Cardiac muscle cell (in vitro differentiated cells and primary cell): ENCODE results near the gene KCNJ13. TPM values are rescaled to one million over a fixed set of nuclear protein-coding genes. Genes with fewer than 3 reads are reported as not detected.

Experiments used
- DNase-seq, 2 donors: peaks; one replicate each; pipeline versions ENCODE4 v3.0.0 to v3.0.0-alpha.2; 2010 to 2017; ENCODE audit warnings: low read depth in 1 of 2, low spot score in 1 of 2
- H3K27ac ChIP-seq: fragments of 200-600 bp; sonication (generic); 2 replicates; pipeline ENCODE4 v1.5.1; 2016
- H3K27me3 ChIP-seq: fragments of 200-600 bp; sonication (generic); 2 replicates; pipeline ENCODE4 v1.6.0; 2016; ENCODE audit warnings: control low read depth
- H3K36me3 ChIP-seq: fragments of 200-600 bp; sonication (generic); 2 replicates; pipeline ENCODE4 v1.5.1; 2016; ENCODE audit warnings: control low read depth
- H3K4me1 ChIP-seq: fragments of 200-600 bp; sonication (generic); 2 replicates; pipeline ENCODE4 v1.8.1; 2017; ENCODE audit warnings: low read depth, mild to moderate bottlenecking, mixed run types
- H3K4me3 ChIP-seq: fragments of 200-600 bp; sonication (generic); 2 replicates; pipeline ENCODE4 v1.5.1; 2016; ENCODE audit warnings: mild to moderate bottlenecking
- H3K9me3 ChIP-seq: fragments of 200-600 bp; sonication (generic); 2 replicates; pipeline ENCODE4 v1.5.1; 2017; ENCODE audit warnings: low read depth, mild to moderate bottlenecking, control low read depth
- polyA plus RNA-seq: library from polyadenylated mRNA; unstranded; fragments of >200 nt; fragmentation: Nextera tagmentation; extraction: Ambion mirVana; gene quantifications from 2 replicates; pipeline ENCODE4 v1.2.1, GENCODE V29; 2016
- total RNA-seq: library from RNA; depleted of rRNA; stranded (reverse); fragments of >200 nt; gene quantifications from 2 replicates; pipeline ENCODE4 v1.2.3, GENCODE V29; 2016
- TF ChIP-seq, protein P1 (sequence below): IDR thresholded peaks from 2 replicates; pipeline ENCODE4 v1.5.1; 2012; ENCODE audit warnings: low read depth, mild to moderate bottlenecking, low read length

The KCNJ13 gene
- total and polyA plus RNA-seq, 2 experiments from 2014 or later, result 1.3 TPM; not detected in 1

DNA sequence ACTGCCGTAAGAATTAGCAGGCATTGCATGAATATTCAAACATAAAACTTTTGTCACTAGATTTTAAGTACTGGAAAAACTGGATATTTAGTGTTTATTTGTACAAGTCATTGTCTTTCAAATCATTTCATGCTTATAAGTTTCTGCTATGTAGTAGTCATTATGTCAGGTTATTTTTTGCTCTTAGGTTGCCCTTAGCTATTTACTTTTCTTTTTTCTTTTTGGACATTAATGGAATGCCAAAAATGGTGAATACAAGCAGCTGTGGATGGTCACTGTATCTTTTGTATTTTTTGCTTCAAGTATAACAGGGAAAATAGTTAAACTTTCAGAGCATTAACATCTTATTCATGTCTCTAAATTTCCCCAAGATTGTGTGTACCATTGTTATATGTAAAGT is 18.6 kb upstream of the KCNJ13 start:
- no peak overlapping the region for H3K4me3 ChIP-seq
- DNase-seq, result no peak

DNA sequence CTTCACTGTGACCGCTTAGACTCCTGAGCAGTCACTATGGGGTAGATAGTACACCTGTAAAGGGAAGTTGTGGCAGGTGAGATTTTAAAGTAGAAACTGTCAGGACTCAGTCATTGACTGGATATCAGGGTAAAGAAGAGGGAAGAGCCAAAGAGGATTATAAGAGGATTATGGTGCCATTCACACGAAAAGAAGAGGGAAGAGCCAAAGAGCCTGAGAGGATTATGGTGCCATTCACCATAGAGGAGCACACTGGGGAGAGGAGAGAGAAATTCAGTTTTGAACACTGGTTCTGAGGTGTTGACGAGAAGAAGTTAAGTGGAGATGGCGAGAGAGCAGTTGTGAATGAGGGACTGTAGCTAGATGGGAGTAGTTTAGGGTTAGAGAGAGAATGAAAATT is 16.9 kb upstream of the KCNJ13 start:
- H3K36me3 ChIP-seq, result peaks cover 63% of the 10 kb centered on the region
- H3K27ac ChIP-seq, result no peak overlapping the region
- no peak for DNase-seq
- H3K9me3 ChIP-seq, result no peaks in the 10 kb centered on the region
- TF ChIP-seq, protein P1, sequence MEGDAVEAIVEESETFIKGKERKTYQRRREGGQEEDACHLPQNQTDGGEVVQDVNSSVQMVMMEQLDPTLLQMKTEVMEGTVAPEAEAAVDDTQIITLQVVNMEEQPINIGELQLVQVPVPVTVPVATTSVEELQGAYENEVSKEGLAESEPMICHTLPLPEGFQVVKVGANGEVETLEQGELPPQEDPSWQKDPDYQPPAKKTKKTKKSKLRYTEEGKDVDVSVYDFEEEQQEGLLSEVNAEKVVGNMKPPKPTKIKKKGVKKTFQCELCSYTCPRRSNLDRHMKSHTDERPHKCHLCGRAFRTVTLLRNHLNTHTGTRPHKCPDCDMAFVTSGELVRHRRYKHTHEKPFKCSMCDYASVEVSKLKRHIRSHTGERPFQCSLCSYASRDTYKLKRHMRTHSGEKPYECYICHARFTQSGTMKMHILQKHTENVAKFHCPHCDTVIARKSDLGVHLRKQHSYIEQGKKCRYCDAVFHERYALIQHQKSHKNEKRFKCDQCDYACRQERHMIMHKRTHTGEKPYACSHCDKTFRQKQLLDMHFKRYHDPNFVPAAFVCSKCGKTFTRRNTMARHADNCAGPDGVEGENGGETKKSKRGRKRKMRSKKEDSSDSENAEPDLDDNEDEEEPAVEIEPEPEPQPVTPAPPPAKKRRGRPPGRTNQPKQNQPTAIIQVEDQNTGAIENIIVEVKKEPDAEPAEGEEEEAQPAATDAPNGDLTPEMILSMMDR, result no peak
- H3K27me3 ChIP-seq, result no peaks in the 10 kb centered on the region
- H3K4me3 ChIP-seq, result no peak overlapping the region
- H3K4me1 ChIP-seq, result no peaks in the 10 kb centered on the region

More for the DNA sequence above, 18.6 kb upstream of the KCNJ13 start:
- Histone ChIP-seq H3K9me3 (no peaks in the 10 kb centered on the region), H3K36me3 (peaks cover 54% of the 10 kb centered on the region), H3K27me3 (no peaks in the 10 kb centered on the region), H3K4me1 (no peaks in the 10 kb centered on the region), H3K27ac (no peak overlapping the region)
- TF ChIP-seq, protein P1, result no peak

- Histone ChIP-seq H3K4me1 (no peaks in the 10 kb centered on the region), H3K4me3 (no peak overlapping the region), H3K27ac (no peak overlapping the region), H3K36me3 (peaks cover 69% of the 10 kb centered on the region), H3K9me3 (no peaks in the 10 kb centered on the region), H3K27me3 (no peaks in the 10 kb centered on the region)
- DNase-seq, result no peak
- TF ChIP-seq, protein P1, result no peak
These were observed 15.2 kb upstream of the KCNJ13 start for GRCh38 chr2:232791518-232791917.

DNA sequence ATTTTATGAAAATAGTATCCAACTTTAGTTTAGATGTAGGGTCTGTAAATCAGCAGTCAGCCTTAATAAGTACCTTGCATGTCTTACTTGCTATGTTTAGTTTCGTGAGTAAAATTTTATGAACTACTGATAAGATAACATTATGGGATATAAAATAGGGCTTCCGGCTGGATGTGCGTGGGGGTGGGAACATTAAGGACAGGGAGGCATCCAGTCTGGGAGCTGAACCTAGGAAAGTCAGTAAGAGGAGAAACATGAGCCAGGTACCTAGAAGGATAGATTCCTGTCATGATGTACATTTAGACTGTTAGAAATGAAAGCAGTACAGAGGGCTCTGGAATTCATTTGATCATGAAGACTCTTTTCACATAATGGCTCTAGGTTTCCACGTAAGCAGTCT is 12.7 kb upstream of the KCNJ13 start:
- Histone ChIP-seq H3K4me1 (no peaks in the 10 kb centered on the region), H3K27me3 (no peaks in the 10 kb centered on the region), H3K4me3 (no peak overlapping the region), H3K27ac (no peak overlapping the region), H3K36me3 (peaks cover 46% of the 10 kb centered on the region), H3K9me3 (no peaks in the 10 kb centered on the region)
- TF ChIP-seq, protein P1, result no peak
- DNase-seq, result peak in 1 of 2 donors; percentile 13

DNA sequence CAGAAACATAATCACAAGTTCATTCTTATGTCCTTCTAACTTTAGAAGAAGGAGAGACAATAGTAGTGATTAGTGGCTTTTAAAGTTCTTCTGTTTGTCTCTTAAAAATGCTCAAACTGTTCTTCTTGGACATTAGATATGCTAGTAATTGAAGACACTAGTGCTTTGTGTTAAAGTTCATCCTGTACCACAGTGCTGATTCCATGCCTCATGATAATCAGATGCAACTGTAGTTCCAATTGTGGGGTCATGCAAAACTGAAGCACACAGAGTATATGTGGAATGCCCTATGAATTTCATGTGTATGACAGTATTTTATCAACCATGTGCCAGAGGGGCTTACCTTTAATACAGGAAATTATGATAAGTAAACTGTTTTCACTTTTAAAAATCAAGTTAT is 11.4 kb upstream of the KCNJ13 start:
- no peaks in the 10 kb centered on the region for H3K4me1 ChIP-seq
- no peak for DNase-seq
- H3K27ac ChIP-seq, result no peak overlapping the region
- H3K36me3 ChIP-seq, result peaks cover 42% of the 10 kb centered on the region
- no peaks in the 10 kb centered on the region for H3K9me3 ChIP-seq
- H3K27me3 ChIP-seq, result no peaks in the 10 kb centered on the region
- no peak overlapping the region for H3K4me3 ChIP-seq
- TF ChIP-seq, protein P1, result no peak

DNA sequence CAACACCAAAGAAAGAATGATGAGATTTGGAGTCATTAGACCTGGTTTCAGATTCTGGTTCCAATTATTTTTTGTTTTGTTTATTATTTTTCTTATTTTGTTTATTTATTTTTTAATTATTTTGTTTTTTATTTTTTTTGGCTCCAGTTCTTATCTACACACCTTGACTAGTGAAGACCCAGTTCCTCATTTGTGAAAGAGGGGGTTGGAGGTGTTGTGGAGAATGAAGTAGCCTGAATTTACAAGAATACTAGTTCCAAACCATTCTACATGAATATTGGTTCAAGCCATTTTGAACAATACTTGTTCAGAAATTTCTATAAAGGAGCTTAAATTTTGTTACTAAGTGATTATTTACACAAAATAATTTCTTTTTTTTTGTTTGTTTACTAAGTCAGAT is 6.9 kb upstream of the KCNJ13 start:
- peaks cover 12% of the 10 kb centered on the region for H3K4me1 ChIP-seq
- peaks cover 14% of the 10 kb centered on the region for H3K36me3 ChIP-seq
- no peaks in the 10 kb centered on the region for H3K27me3 ChIP-seq
- H3K4me3 ChIP-seq, result no peak overlapping the region
- H3K27ac ChIP-seq, result no peak overlapping the region
- TF ChIP-seq, protein P1, result no peak
- no peaks in the 10 kb centered on the region for H3K9me3 ChIP-seq
- DNase-seq, result no peak
